Fibroblast of pulmonary artery (primary cell): ENCODE measurements around the gene CECR2.
A peak's percentile ranks its signal among the peaks of the same experiment; 100 is the strongest.

Experiments used
- DNase-seq: peaks from one replicate; pipeline ENCODE4 v3.0.0-alpha.2; 2010; ENCODE audit warnings: low read depth
- H3K4me3 ChIP-seq: replicated peaks from 2 replicates; pipeline ENCODE4 v1.5.1; 2011; ENCODE audit warnings: low read depth, mild to moderate bottlenecking, control low read depth, low read length, moderate library complexity
- TF ChIP-seq, protein P1 (sequence below): IDR thresholded peaks from 2 replicates; pipeline ENCODE4 v1.5.1; 2011; ENCODE audit warnings: mild to moderate bottlenecking, control low read depth, low read length, inconsistent platforms; ENCODE audit errors: missing control alignments

CECR2 gene

DNA sequence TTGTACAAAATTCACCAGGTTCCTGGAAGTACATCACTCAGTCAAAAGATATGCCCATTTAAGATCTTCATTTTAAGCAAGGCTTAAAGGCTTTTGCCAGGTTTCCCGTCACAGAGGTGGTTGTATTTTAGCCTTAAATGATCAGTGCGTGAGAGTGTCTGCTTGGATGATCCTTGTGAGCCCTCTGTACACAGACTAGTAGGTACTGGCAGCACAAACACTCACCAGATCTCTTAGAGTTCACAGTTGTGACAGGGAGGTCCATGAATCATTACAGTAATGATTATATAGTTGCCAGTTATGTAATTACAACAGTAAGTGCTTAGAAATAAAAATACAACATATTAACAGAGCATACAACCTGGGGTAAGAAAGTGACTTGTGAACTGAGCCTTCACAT, 109.9 kb downstream of the CECR2 start:
- H3K4me3 ChIP-seq: no peak overlapping the region
- DNase-seq: no peak
- TF ChIP-seq, protein P1, sequence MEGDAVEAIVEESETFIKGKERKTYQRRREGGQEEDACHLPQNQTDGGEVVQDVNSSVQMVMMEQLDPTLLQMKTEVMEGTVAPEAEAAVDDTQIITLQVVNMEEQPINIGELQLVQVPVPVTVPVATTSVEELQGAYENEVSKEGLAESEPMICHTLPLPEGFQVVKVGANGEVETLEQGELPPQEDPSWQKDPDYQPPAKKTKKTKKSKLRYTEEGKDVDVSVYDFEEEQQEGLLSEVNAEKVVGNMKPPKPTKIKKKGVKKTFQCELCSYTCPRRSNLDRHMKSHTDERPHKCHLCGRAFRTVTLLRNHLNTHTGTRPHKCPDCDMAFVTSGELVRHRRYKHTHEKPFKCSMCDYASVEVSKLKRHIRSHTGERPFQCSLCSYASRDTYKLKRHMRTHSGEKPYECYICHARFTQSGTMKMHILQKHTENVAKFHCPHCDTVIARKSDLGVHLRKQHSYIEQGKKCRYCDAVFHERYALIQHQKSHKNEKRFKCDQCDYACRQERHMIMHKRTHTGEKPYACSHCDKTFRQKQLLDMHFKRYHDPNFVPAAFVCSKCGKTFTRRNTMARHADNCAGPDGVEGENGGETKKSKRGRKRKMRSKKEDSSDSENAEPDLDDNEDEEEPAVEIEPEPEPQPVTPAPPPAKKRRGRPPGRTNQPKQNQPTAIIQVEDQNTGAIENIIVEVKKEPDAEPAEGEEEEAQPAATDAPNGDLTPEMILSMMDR: no peak

DNA sequence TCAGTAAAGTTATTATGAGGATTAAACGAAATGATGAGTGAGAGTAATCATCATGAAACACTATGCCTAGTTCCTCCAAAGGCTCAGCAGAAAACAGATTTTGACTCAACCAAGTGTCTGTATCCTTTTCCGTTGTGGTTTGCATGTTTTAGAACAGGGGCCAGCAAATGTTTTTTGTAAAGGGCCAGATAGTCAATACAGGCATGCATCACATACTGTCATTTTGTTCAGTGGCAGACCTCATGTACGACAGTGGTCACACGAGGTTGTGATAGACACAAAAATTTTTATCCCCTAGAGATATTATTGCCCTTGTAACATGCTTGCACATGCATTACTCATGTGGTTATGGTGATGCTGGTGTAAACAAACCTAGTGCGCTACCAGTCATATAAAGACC, 112.2 kb downstream of the CECR2 start:
- DNase-seq: no peak
- TF ChIP-seq, protein P1: no peak
- no peak overlapping the region for H3K4me3 ChIP-seq

DNA sequence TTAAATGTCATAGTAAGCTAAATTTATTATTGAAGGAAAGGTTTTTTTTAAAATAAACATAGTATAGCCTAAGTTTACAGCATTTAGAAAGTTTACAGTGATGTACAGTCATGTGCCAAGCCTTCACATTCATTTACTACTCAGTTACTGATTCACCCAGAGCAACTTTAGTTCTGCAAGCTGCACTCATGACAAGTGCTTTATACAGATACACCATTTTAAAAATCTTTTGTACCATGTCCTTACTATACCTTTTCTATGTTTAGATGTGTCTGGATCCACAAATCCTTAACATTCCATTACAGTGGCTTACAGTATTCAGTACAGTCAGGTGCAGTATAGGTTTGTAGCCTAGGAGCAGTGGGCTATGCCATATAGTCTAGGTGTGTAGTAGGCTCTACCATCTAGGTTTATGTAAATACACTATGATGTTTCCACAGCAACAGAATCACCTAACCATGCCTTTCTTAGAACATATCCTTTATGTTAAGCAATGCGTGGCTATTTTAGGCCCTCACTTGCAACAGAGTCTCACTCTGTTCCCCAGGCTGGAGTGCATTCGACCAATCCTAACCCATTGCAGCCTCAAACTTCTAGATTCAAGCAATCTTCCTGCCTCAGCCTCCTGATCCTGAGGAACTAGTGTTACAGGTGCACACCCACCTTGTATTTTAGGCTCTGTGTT, 114.6 kb downstream of the CECR2 start:
- peak; percentile 17 for DNase-seq
- TF ChIP-seq, protein P1: no peak
- no peak overlapping the region for H3K4me3 ChIP-seq

DNA sequence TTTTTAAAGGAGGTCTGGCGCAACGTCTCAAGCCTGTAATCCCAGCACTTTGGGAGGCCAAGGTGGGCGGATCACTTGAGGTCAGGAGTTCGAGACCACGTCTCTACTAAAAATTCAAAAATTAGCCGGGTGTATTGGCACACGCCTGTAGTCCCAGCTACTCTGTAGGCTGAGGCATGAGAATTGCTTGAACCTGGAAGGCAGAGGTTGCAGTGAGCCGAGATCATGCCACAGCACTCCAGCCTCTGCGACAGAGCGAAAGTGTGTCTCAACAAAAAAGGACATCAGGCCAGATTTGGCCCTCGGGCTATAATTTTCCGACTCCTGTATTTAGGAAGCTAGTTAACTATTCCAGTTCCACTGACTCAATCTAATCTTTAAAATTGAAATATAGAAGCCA, 115.3 kb downstream of the CECR2 start:
- no peak overlapping the region for H3K4me3 ChIP-seq
- DNase-seq: no peak
- TF ChIP-seq, protein P1: no peak

DNA sequence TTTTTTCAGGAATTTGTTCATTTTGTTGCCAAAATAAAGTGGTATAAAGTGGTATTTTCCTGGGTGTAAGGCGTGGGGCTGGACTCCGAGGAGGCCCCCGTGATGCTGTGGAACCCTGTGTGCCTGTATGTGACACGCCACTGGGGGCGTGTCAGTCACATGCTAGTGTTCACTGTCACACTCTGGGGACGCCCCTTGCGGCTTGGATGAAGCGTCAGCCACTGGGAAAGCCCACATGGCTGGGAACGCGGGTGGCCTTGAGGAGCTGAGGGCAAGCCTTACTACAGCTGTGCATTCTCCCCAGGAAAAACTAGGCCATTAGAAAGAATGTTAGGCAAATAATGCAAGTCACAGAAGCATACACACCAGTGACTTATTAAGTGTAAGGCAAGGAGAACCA, 117.1 kb downstream of the CECR2 start:
- TF ChIP-seq, protein P1: no peak
- no peak overlapping the region for H3K4me3 ChIP-seq
- no peak for DNase-seq

DNA sequence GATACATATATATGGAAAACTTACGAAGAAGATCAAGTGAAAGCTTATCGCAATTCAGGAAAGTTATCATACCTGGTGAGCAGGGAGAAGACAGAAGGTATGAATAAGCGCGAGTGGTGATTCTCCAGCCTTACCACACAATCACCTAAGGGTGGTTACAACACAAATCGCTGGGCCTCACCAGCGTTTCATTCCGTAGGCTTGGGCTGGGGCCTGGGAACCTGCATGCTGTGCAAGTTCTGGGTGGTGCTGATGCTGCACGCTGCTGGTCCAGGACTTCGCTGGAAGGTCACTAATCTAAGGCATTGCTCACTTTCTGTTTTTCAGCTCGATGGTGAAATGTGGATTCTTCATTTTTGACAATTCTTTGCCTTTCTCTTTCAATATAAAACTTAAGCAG, 117.5 kb downstream of the CECR2 start:
- H3K4me3 ChIP-seq: no peak overlapping the region
- no peak for DNase-seq
- TF ChIP-seq, protein P1: no peak

DNA sequence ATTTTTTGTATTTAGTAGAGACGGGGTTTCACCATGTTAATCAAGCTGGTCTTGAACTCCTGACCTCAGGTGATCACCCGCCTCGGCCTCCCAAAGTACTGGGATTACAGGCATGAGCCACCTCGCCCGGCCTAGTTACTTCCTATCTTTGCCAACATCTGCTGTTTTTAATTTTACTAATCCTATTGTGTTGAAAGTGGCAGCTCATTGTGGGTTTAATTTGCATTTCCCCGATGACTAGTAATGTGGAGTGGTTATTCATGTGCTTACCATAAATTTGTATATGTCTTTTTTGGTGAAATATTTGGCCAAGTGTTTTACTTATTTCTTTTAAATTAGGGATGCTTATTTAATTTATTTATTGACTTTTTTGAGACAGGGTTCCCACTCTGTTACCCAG, 119.8 kb downstream of the CECR2 start:
- TF ChIP-seq, protein P1: no peak

More for the DNA sequence above, 119.8 kb downstream of the CECR2 start:
- H3K4me3 ChIP-seq: no peak overlapping the region
- DNase-seq: no peak
